Activated CD8-positive, alpha-beta memory T cell treated with anti-CD3 and anti-CD28 coated beads, Interleukin-2, amount 50 U/mL, for 24 hours (primary cell): Measurements from ENCODE around the gene SMURF2.
"Not testable (repeated sequence)": the region's sequence is repeated elsewhere in the genome, so short reads cannot be mapped to it uniquely, and the experiment has no call there.

Source experiments
- DNase-seq: peaks from one replicate; pipeline ENCODE4 v3.0.0-alpha.2; 2020; ENCODE audit errors: extremely low read depth

SMURF2 gene

DNA sequence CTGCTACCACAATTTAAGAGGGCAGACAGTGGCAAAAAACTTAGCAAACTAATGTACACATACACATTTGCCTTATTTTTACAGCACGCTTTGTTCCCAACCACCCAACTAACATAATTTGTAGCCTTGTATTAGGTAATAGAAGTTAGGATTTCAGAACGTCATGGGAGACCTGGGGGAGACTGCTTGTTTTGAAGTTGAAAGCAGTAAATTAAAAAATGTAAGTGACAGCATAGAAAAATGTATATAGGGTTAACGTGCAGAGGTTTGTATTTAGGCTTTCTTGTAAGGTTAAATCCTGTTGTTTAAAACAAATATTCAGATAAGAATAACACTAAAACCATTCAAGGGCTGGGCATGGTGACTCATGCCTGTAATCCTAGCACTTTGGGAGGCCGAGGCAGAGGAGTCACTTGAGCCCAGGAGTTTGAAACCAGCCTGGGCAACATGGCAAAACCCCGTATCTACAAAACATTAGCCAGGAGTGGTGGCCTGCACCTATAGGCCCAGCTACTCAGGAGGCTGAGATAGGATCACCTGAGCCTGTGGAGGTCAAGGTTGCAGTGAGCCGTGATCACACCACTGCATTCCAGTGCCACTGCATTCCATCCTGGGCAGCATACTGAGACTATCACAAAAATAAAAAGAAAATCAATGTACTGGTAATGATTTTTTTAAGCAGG is 2.3 kb upstream of the SMURF2 start:
- DNase-seq = not testable (repeated sequence)

- DNase-seq = not testable (repeated sequence)
Observed at GRCh38 chr17:64663836-64664235, 1.7 kb upstream of the SMURF2 start.

DNA sequence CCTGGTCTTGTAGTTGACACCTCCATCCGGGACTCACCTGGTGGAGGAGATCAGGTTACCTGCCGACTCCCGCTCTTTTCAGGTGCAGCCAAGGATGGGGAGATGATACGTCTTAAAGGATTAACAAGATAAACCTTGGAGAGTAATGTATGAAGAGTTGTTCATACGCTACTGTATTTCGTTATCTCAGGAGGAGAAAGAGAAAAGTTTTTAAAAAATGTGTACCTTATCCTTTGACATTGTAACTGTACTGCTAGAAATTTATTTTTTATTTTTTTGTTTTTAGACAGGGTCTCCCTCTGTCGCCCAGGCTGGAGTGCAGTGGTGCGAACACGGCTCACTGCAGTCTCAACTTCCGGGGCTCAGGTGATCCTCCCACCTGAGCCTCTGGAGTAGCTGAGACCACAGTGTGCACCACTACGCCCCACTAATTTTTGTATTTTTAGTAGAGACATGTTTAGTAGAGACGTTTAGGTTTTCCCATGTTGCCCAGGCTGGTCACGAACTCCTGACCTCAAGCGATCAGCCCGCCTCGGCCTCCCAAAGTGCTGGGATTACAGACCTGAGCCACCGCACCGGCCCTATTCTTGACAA is 764 bp upstream of the SMURF2 start:
- DNase-seq = no peak

- no peak for DNase-seq
Observed at GRCh38 chr17:64661726-64661975, 456 bp downstream of the SMURF2 start.

DNA sequence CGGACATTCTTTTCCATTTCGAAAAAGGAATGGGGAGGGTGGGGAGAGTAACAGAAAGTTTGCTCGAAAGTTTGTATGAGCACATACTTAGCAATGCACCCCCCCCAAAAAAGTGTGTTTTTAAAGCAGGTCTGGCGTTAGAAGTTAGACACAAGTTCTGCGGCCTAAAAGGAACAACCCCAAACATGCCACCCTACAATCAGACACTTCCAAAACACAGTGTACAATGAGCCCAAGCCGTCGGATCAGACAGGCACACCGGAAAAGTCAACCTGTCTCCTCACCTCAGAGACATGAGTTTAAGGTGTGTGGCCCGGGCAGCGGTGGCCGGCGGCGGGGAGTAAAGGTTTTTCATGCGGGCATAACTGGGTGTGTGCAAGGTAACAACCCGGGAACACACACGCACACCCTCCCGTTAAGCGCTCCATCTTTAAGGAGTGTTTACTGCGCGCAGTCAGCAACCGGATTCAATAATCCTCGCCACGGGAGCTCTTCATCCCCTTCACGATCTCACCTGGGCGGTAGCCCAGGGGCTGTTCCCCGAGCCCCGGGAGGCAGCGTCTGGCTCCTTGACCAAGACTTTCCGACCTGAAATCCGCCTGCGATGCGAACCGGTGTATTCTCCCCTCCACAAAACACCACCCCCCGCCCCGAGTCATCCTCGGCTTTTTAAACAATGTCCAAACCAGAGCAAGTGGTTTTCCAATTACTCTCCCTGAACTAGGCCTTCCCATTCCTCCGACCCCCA is 955 bp downstream of the SMURF2 start:
- DNase-seq = not testable (repeated sequence)

DNA sequence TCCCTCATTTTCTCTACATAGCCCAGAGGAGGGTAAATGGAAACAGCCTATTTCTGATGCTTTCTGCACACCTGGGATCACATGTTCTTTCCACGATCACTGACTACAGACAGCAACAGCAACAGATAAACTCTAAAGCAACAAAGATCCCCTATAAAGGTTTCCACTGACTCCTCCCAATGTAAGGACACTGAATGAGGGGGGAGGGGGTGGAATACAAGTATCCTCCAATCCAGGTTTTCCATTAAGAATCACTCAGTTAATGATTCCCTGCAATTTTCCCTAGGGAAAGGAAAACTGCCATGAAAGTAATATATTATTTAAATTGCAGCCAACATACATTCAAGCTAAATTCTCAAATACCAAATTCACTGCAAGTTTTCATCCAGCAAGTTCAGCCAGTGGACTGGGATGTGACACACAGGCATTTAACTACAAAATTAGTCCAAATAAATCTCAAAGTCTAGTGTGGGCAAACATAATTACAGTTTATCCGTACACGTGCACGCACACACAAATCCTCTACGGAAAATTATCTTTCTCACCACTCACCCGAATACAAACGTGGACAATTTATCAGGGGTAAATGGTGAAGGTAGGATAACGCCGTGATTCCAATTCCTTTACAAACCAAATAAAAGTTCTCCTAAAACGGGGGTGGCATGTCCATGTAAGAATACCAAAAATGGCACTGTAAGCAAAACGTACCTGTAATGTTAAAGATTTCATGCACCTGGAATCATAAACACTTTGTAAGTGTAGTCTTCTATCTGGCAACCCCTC is 1.7 kb downstream of the SMURF2 start:
- not testable (repeated sequence) for DNase-seq

DNA sequence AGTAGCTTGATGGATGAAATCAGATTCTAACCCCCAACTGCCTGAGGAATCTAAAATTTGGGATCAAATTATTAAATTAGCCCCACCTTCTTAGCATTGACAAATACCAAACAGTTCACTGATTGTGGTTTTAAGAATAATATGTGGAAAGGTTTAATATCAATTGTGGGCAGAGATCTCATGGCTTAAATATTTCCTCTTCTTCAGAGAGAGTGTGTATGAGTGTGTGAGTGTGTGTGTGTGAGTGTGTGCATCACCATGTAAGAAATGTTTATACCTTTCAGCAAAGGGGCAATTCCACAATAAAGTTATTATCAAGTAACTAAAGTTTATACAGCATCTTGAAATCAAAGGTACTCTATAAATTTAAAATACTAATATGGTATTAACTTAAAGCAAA is 3.2 kb downstream of the SMURF2 start:
- DNase-seq = no peak

DNA sequence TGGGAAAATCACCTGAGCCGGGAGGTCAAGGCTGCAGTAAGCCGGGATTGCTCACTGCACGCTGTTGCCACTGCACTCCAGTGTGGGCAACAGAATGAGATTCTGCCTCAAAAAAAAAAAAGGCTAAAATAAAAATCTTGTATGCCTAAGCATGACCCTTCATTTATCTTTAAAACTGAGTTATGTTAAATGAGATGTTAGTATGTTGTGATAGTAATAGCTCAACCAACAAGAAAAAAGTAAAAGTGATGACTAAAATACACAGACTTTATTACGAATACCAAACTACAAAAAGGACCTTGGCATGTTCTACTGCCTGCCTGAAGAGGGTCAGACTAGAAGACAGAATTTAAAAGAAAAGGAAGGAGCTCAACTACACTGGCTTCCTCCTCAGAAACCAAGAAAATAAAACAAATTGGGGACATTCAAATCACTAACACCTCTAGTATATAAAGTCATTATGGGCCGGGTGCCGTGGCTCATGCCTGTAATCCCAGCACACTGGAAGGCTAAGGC is 4.4 kb downstream of the SMURF2 start:
- DNase-seq = no peak

DNA sequence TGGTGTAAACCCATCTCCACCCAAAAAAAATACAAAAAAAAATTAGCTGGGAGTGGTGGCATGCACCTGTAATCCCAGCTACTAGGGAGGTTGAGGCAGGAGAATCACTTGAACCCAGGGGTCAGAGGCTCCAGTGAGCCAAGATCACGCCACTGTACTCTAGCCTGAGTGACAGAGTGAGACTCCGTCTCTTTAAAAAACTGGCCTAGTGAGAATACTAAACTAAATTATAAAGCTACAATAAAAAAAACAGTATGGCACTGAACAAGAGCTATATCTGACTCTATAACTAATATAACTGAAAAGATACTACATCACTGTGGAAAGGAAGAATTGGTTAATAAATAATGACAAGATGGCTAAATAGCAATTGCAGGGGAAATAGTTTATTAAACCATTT is 6.4 kb downstream of the SMURF2 start:
- no peak for DNase-seq

DNA sequence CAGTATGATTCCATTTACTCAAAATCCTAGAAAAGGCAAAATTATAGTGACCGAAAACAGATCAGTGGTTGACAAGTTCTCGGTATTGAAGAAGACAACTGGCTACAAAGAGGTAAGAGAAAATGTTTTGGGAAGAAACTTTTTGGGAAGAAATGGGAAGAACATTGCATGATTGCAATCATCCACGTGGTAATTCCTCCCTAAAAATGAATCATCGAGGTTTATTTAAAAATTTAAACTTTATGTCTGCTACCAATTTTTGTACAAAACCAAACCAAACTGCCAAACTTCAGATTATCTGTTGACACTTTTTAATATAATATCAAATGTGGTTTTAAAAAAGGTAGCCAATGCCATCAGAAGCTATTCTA is 8.1 kb downstream of the SMURF2 start:
- DNase-seq = no peak

DNA sequence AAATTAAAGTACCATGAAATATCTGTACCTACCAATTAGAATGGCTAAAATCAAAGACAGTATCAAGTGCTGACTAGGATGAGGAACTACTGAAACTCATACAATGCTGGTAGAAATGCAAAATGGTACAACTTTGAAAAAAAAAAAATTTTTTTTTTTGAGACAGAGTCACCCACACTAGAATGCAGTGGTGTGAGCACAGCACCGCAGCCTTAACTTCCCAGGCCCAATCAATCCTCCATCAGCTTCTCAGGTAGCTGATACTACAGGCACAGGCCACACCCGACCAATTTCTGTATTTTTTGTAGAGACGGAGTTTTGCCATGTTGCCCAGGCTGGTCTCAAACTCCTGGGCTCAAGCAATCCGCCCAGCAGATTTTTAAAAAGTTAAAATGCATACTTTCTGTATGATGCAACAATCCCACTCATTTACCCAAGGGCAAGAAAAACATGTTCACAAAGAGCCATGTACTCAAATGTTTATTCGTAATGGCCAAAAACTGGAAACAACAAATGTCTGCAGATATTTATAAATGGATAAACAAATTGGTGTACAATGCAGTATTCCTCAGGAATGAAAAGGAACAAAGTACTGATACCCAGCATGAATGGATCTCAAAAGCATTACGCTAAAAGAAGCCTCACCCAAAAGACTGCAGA is 8.7 kb downstream of the SMURF2 start:
- DNase-seq = no peak

- DNase-seq = no peak
Observed at GRCh38 chr17:64651889-64652288, 10.2 kb downstream of the SMURF2 start.

DNA sequence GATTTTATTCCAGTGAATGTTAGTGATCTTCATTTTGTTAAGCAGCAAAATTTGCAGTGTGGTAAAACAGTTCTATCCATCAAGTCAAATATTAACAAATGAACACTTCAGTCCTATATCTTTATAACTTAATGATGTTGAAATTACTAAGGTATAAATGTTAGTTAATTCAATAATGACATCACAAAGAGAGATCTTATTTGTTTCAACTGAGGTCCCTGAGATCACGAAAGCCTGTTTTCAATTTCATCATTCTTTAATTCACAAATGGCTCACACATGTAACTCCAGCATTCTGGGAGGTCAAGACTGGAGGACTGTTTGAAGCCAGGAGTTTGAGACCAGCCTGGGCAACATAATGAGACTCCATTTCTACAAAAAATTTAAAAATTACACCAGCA is 13.9 kb downstream of the SMURF2 start:
- no peak for DNase-seq

DNA sequence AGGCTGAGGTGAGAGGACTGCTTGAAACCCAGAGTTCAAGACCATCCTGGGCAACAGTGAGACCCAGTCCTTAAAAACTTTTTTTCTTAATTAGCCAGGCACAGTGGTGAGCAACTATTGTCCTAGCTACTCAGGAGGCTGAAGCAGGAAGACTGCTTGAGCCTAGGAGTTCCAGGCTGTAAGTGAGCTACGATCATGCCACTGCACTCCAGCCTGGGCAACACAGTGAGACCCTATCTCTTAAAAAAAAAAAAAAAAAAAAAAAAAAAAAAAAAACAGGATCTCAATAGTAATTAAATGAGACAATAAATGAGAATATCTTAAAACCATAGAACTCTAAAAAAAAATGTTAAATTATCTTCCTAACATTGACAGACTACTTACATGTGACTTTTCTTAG is 14.3 kb downstream of the SMURF2 start:
- no peak for DNase-seq

DNA sequence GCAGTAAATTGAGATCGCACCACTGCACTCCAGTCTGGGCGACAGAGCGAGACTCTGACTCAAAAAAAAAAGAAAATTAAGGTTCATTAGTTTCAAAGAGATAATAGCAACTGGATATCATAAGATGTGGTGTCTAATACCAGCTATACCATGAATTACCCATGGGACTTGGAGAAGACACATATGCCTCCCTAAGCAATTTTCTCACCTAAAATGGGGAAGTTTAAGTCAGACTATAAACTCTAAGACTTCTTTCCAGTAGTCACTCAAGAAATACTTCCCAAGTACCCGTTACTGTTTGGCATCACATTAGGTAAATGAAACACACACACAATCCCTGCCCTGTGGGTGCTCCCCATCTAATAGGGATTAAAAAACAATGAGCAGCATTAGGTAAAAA is 22.6 kb downstream of the SMURF2 start:
- no peak for DNase-seq

GRCh38 chr17:64638552-64639203 is 23.4 kb downstream of the SMURF2 start:
- DNase-seq = no peak

DNA sequence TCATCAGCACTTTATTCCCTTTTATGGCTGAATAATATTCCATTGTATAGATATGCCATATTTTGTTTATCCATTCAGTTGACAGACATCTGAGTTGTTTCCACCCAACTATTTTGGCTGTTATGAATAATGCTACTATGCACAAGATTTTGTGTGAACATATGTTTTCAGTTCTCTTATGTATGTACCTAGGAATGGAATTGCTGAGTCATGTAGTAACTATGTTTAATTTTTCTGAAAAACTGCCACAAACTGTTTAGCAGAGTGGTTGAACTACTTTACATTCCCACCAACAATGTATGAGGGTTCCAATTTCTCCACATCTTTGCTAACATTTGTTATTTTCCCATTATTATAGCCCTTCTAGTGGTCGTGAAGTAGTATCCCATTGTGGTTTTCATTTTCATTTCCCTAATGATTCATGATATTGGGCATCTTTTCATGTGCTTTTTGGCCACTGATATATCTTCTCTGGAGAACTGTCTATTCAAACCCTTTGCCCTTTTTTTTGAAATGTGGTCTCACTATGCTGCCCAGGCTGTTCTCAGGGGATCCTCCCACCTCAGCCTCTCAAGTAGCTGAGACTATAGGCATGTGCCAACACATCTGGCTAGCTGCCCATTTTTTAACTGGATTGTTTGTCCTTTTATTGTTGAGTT is 26.3 kb downstream of the SMURF2 start:
- no peak for DNase-seq

GRCh38 chr17:64634218-64634617 is 27.9 kb downstream of the SMURF2 start:
- no peak for DNase-seq

GRCh38 chr17:64632606-64633005 is 29.5 kb downstream of the SMURF2 start:
- DNase-seq = no peak

GRCh38 chr17:64632194-64632593 is 29.9 kb downstream of the SMURF2 start:
- DNase-seq = no peak
